ENCODE measurements around the gene DNAJB1. TPM values are rescaled to one million over a fixed set of nuclear protein-coding genes. Genes with fewer than 3 reads are reported as not detected.

Gene DNAJB1
- total and polyA plus RNA-seq, 2 of the 13 experiments (the other 11 are each of a cell fraction or from before 2014, with no cell fraction given): 87.5 to 97.3 TPM

DNA sequence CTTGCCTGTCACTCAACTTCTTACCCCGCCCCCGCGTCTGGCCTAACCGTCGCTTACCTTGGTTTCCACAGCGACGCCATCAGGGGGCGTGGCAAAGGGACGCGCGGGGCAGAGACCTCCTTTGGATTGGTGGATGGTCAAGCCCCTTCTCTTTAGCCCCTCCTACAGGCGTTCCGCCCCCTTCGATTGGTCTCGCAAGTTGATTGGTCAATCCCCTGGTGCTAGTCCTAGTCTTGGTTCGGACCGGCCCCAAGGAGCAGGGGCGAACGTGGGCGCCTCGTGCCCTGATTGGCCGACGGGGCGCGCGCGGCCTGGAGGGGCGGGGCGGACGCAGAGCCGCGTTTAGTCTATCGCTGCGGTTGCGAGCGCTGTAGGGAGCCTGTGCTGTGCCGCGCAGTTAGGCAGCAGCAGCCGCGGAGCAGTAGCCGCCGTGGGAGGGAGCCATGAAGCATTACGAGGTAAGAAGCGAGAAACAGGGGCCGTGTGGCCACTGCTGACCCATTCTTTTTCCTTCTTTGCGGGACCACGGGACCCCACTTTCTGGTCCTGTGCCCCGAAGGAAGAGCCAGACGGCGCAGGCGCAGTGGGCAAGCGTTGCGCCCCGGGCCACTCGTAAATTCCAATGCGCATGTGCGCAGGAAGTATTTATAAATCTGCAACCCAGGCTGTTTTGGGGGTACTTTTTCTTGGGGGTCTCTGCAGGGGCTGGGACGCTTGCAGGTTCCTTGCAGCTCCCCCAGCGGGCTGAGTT, 11.2 kb upstream of the DNAJB1 start, which contains the start of gene TECR (continued):
- TF ChIP-seq, protein P1, sequence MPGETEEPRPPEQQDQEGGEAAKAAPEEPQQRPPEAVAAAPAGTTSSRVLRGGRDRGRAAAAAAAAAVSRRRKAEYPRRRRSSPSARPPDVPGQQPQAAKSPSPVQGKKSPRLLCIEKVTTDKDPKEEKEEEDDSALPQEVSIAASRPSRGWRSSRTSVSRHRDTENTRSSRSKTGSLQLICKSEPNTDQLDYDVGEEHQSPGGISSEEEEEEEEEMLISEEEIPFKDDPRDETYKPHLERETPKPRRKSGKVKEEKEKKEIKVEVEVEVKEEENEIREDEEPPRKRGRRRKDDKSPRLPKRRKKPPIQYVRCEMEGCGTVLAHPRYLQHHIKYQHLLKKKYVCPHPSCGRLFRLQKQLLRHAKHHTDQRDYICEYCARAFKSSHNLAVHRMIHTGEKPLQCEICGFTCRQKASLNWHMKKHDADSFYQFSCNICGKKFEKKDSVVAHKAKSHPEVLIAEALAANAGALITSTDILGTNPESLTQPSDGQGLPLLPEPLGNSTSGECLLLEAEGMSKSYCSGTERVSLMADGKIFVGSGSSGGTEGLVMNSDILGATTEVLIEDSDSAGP (CRISPR knock-in tag; IDR thresholded peaks at IDR 0.05; ENCODE audit: borderline replicate concordance): peak; percentile 90; the same call in 1 of the 2 replicates
- TF ChIP-seq MIER2 (CRISPR knock-in tag; IDR thresholded peaks at IDR 0.05): peak; percentile 32; the same call in 1 of the 2 replicates
- TF ChIP-seq ZNF547 (CRISPR knock-in tag; IDR thresholded peaks at IDR 0.05): peak; percentile 92
- TF ChIP-seq ZNF816 (CRISPR knock-in tag; IDR thresholded peaks at IDR 0.05; ENCODE audit: borderline replicate concordance): no peak; the same call in 1 of the 2 replicates
- TF ChIP-seq SIX4 (CRISPR knock-in tag; IDR thresholded peaks at IDR 0.05): no peak
- peak; percentile 69; the same call in 1 of the 2 replicates for TF ChIP-seq MEF2D (CRISPR knock-in tag; IDR thresholded peaks at IDR 0.05)
- TF ChIP-seq ARNT (IDR thresholded peaks at IDR 0.05): no peak
- no peak for TF ChIP-seq XBP1 (CRISPR knock-in tag; IDR thresholded peaks at IDR 0.05)
- TF ChIP-seq, protein P2, sequence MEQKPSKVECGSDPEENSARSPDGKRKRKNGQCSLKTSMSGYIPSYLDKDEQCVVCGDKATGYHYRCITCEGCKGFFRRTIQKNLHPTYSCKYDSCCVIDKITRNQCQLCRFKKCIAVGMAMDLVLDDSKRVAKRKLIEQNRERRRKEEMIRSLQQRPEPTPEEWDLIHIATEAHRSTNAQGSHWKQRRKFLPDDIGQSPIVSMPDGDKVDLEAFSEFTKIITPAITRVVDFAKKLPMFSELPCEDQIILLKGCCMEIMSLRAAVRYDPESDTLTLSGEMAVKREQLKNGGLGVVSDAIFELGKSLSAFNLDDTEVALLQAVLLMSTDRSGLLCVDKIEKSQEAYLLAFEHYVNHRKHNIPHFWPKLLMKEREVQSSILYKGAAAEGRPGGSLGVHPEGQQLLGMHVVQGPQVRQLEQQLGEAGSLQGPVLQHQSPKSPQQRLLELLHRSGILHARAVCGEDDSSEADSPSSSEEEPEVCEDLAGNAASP (CRISPR knock-in tag; IDR thresholded peaks at IDR 0.05; ENCODE audit: borderline replicate concordance): 0 out of 2 replicates have a peak, but pooled peaks have one; percentile 25
- no peak for TF ChIP-seq ZBTB38 (CRISPR knock-in tag; IDR thresholded peaks at IDR 0.05)
- TF ChIP-seq SATB2 (CRISPR knock-in tag; IDR thresholded peaks at IDR 0.05): no peak
- no peak for TF ChIP-seq LCORL (IDR thresholded peaks at IDR 0.05)
- TF ChIP-seq LCORL (CRISPR knock-in tag; IDR thresholded peaks at IDR 0.05): peak; percentile 87
- TF ChIP-seq, protein P3, sequence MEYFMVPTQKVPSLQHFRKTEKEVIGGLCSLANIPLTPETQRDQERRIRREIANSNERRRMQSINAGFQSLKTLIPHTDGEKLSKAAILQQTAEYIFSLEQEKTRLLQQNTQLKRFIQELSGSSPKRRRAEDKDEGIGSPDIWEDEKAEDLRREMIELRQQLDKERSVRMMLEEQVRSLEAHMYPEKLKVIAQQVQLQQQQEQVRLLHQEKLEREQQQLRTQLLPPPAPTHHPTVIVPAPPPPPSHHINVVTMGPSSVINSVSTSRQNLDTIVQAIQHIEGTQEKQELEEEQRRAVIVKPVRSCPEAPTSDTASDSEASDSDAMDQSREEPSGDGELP (IDR thresholded peaks at IDR 0.05; ENCODE audit: borderline replicate concordance, low read depth): no peak
- peak; percentile 83 for TF ChIP-seq ZNF761 (CRISPR knock-in tag; conservative IDR thresholded peaks at IDR 0.05)
- TF ChIP-seq, protein P4, sequence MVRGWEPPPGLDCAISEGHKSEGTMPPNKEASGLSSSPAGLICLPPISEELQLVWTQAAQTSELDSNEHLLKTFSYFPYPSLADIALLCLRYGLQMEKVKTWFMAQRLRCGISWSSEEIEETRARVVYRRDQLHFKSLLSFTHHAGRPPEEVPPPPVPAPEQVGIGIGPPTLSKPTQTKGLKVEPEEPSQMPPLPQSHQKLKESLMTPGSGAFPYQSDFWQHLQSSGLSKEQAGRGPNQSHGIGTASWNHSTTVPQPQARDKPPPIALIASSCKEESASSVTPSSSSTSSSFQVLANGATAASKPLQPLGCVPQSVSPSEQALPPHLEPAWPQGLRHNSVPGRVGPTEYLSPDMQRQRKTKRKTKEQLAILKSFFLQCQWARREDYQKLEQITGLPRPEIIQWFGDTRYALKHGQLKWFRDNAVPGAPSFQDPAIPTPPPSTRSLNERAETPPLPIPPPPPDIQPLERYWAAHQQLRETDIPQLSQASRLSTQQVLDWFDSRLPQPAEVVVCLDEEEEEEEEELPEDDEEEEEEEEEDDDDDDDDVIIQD (CRISPR knock-in tag; IDR thresholded peaks at IDR 0.05; ENCODE audit: low read depth): peak; percentile 82
- peak; percentile 95 for TF ChIP-seq ZNF230 (CRISPR knock-in tag; IDR thresholded peaks at IDR 0.05)
- peak; percentile 77 for TF ChIP-seq RFXAP (CRISPR knock-in tag; IDR thresholded peaks at IDR 0.05; ENCODE audit: borderline replicate concordance)
- TF ChIP-seq, protein P5, sequence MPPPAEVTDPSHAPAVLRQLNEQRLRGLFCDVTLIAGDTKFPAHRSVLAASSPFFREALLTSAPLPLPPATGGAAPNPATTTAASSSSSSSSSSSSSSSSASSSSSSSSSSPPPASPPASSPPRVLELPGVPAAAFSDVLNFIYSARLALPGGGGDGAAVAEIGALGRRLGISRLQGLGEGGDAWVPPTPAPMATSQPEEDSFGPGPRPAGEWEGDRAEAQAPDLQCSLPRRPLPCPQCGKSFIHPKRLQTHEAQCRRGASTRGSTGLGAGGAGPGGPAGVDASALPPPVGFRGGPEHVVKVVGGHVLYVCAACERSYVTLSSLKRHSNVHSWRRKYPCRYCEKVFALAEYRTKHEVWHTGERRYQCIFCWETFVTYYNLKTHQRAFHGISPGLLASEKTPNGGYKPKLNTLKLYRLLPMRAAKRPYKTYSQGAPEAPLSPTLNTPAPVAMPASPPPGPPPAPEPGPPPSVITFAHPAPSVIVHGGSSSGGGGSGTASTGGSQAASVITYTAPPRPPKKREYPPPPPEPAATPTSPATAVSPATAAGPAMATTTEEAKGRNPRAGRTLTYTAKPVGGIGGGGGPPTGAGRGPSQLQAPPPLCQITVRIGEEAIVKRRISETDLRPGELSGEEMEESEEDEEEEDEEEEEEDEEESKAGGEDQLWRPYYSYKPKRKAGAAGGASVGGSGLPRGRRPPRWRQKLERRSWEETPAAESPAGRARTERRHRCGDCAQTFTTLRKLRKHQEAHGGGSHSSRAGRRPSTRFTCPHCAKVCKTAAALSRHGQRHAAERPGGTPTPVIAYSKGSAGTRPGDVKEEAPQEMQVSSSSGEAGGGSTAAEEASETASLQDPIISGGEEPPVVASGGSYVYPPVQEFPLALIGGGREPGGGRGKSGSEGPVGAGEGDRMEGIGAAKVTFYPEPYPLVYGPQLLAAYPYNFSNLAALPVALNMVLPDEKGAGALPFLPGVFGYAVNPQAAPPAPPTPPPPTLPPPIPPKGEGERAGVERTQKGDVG (CRISPR knock-in tag; IDR thresholded peaks at IDR 0.05; ENCODE audit: borderline replicate concordance): peak; percentile 90
- peak; percentile 96; the same call in 1 of the 2 replicates for TF ChIP-seq ZNF607 (CRISPR knock-in tag; IDR thresholded peaks at IDR 0.05; ENCODE audit: borderline replicate concordance)
- peak; percentile 75 for TF ChIP-seq DMAP1 (CRISPR knock-in tag; IDR thresholded peaks at IDR 0.05)
